Raji (cell line): ENCODE results near the gene SLC39A8.

Experiments
- POLR2A ChIP-seq: IDR thresholded peaks from 2 replicates; pipeline ENCODE4 v1.6.1; 2011; ENCODE audit warnings: low read depth, low read length, control low read depth; ENCODE audit not compliant: insufficient read depth

The SLC39A8 gene

DNA sequence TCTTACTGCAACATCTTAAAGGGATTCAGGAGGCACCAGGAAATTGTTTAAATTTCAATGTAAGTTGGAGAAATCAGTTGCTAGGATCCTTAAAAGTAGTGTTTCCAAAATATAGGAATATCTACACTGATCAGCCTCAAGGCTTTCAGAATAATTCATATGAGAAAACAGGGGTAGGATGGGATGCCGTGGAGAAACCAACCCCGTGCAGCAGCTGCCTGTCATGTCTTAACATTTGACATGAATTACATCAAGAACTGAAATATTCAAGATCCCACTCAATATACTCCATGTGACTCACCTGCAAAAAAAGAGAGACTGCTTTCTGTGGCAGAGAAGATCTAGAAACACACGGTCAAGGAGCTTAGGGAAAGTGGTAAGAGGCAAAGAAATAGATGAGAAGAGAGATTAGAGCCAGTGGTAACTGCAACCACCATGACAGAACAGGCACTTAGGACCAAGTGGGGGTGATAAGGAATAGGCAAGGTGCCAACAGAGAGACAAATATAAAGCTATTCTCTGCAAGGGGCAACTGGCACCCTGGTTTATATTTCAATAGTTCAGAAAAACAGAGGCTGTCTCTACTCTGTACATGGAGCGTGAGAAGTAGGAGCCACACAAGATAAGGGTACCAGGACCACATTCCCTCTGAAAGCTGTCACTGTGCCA lies 64.0 kb downstream of the SLC39A8 start:
- no peak for TF ChIP-seq POLR2A

GRCh38 chr4:102272318-102272717 lies 73.0 kb downstream of the SLC39A8 start:
- TF ChIP-seq POLR2A = no peak

- no peak for TF ChIP-seq POLR2A
Observed at GRCh38 chr4:102268355-102268754, 76.9 kb downstream of the SLC39A8 start.

- no peak for TF ChIP-seq POLR2A
Observed at GRCh38 chr4:102263024-102263787, 82.1 kb downstream of the SLC39A8 start.

DNA sequence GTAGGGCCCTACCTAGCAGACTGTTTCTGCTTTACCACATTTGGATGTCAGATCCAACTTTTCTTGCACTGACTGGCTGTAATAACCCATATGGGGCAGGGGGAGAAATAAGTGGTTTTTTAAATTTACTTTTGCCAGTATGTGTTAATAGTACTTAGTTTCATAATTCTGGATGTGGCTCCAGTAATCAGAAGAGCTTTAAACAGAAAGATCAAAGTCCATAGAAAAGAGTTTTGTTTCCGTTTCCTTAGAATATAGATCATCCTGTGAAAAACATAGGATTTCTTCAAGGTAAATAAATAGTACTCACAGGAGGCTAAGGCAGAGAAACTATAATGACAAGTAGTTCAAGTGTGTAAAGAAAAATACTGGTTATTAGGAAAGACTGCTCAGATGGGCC lies 85.6 kb downstream of the SLC39A8 start:
- TF ChIP-seq POLR2A = no peak

- no peak for TF ChIP-seq POLR2A
Observed at GRCh38 chr4:102259081-102259480, 86.2 kb downstream of the SLC39A8 start.

GRCh38 chr4:102256321-102256720 lies 89.0 kb downstream of the SLC39A8 start:
- no peak for TF ChIP-seq POLR2A

DNA sequence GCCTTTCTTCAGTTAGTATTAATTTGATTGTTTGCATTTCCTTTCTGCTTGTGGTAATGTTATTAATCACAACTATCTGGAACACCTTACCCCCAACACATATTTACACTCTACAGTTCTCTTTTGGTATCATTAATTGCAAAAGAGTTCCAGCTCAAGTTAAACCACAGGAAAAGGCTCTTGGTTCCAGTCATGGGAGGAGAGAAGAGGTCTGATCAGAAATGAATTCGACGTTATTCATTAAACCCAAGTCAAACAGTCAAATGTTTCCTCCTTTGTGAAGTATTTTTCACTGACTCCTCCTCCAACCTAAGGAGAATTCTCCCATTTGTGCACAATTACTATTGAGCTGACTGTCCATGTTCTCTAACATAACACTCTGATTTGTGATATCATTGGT lies 91.4 kb downstream of the SLC39A8 start:
- TF ChIP-seq POLR2A = no peak

DNA sequence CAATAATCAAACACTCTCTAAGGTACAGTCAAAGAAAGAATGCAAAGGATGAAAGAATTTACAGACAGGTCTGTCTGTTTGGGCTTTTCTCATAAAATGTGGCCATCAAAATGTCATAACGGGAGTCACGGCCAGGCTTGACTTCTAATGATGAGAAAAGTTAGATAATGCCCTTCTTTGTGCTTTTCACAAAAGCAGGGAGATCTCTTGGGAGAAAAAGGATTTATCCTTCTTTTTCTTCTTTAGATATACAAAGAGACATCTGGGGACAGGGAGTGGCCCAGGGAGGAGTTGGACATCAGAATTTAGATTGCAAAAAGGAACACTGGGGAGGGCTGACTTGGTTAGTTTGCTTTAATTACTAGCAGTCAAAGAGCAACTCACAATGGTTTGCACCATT lies 93.1 kb downstream of the SLC39A8 start:
- no peak for TF ChIP-seq POLR2A

GRCh38 chr4:102250341-102250740 lies 94.9 kb downstream of the SLC39A8 start:
- TF ChIP-seq POLR2A = no peak

GRCh38 chr4:102247041-102247440 lies 98.2 kb downstream of the SLC39A8 start:
- TF ChIP-seq POLR2A = no peak

GRCh38 chr4:102246416-102246815 lies 98.9 kb downstream of the SLC39A8 start:
- no peak for TF ChIP-seq POLR2A

DNA sequence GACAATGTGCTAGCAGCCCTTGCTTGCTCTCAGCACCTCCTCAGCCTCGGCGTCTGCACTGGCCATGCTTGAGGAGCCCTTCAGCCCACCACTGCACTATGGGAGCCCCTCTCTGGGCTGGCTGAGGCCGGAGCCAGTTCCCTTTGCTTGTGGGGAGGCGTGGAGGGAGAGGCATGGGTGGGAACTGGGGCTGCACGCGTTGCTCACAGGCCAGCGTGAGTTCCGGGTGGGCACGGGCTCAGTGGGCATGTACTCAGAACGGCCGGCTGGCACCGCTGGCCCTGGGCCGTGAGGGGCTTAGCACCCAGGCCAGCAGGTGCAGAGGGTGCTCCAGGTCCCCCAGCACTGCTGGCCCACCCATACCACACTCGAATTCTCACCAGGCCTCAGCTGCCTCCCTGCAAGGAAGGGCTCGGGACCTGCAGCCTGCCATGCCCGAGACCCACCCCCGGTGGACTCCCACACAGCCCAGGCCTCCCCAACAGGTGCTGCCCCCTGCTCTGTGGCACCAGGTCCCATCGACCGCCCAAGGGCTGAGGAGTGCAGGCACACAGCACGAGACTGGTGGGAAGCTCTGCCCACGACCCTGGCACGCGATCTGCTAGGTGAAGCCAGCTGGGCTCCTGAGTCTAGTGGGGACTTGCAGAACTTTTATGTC lies 100.3 kb downstream of the SLC39A8 start:
- no peak for TF ChIP-seq POLR2A

- TF ChIP-seq POLR2A = no peak
Observed at GRCh38 chr4:102234243-102234838, 110.9 kb downstream of the SLC39A8 start.

- no peak for TF ChIP-seq POLR2A
Observed at GRCh38 chr4:102230194-102230593, 115.1 kb downstream of the SLC39A8 start.

GRCh38 chr4:102227388-102227787 lies 117.9 kb downstream of the SLC39A8 start:
- TF ChIP-seq POLR2A = no peak
